ENCODE results near the gene OLFM3. TPM values are rescaled to one million over a fixed set of nuclear protein-coding genes. Genes with fewer than 3 reads are reported as not detected.

The OLFM3 gene
- total and polyA plus RNA-seq, 2 donors (not counting 3 experiments of a cell fraction or from before 2014, with no cell fraction given), result not detected

- no peak for TF ChIP-seq POLR2A (IDR thresholded peaks at IDR 0.05; ENCODE audit: low read depth, low read length)
- ChIA-PET CTCF (interaction anchor here (0.6 to 1.5 kb wide), 4 partner anchors 10 to 43 kb away, joined by 3 to 5 read pairs (median 4); no protein-coding TSS in a partner anchor), POLR2A (no interaction called here)
- no peak overlapping the region for H3K4me2 ChIP-seq (ENCODE audit: insufficient read depth, low read length)
- no peak for DNase-seq (ENCODE audit: low read depth, low spot score)
- H3K9me3 ChIP-seq (replicated peaks; ENCODE audit: control insufficient read depth, insufficient read depth, low read length), result no peaks in the 10 kb centered on the region
- H4K20me1 ChIP-seq (replicated peaks; ENCODE audit: control insufficient read depth, extremely low read depth, insufficient read depth, low read length), result no peaks in the 10 kb centered on the region
- H3K27ac ChIP-seq (ENCODE audit: insufficient read depth, low read depth, low read length), result no peak overlapping the region
- H3K36me3 ChIP-seq (ENCODE audit: control insufficient read depth in 2 of 2, extremely low read depth in 1 of 2, insufficient read depth in 2 of 2, low read length in 2 of 2), result no peaks in the 10 kb centered on the region
- intact Hi-C loops (cut with micrococcal nuclease), result no loop called here
- H3K4me1 ChIP-seq (ENCODE audit: control insufficient read depth, extremely low read depth, insufficient read depth, low read length), result no peaks in the 10 kb centered on the region
- H3K27me3 ChIP-seq (ENCODE audit: control insufficient read depth in 2 of 2, insufficient read depth in 2 of 2, low read length in 2 of 2), result peaks cover 0 to 2% of the 10 kb centered on the region in 2 experiments
- H3K9me1 ChIP-seq (replicated peaks; ENCODE audit: control insufficient read depth, extremely low read depth, insufficient read depth, low read length), result no peaks in the 10 kb centered on the region
- H3K4me3 ChIP-seq (replicated peaks in 1 of 3; ENCODE audit: insufficient read depth in 1 of 3, low read depth in 1 of 3, low read length in 3 of 3), result no peak overlapping the region
- H3K9ac ChIP-seq (replicated peaks; ENCODE audit: extremely low read depth, insufficient read depth, low read length), result no peak overlapping the region
- no TSS peak for BruUV-seq (replicated peaks)
- no peaks in the 10 kb centered on the region for H3K79me2 ChIP-seq (ENCODE audit: control insufficient read depth, insufficient read depth, low read length)
- no peak overlapping the region for H2AFZ ChIP-seq (ENCODE audit: low read depth, low read length)
- FAIRE-seq, result no peak
- dilution Hi-C loops (cut with MboI; ENCODE audit: extremely low pct_ligation_motif_present, low sequenced_read_pairs), result no loop called here
Measured at GRCh38 chr1:101835988-101836387, 160.7 kb downstream of the OLFM3 start.

- no TSS peak for BruUV-seq (replicated peaks)
Measured at GRCh38 chr1:101833312-101833711, 163.4 kb downstream of the OLFM3 start.

More at GRCh38 chr1:101833312-101833711, 163.4 kb downstream of the OLFM3 start:
- Histone ChIP-seq H3K36me3 (ENCODE audit: control insufficient read depth in 2 of 2, extremely low read depth in 1 of 2, insufficient read depth in 2 of 2, low read length in 2 of 2) (no peaks in the 10 kb centered on the region), H3K4me3 (replicated peaks in 1 of 3; ENCODE audit: insufficient read depth in 1 of 3, low read depth in 1 of 3, low read length in 3 of 3) (no peak overlapping the region), H4K20me1 (replicated peaks; ENCODE audit: control insufficient read depth, extremely low read depth, insufficient read depth, low read length) (no peaks in the 10 kb centered on the region), H3K9me3 (replicated peaks; ENCODE audit: control insufficient read depth, insufficient read depth, low read length) (no peaks in the 10 kb centered on the region), H3K9me1 (replicated peaks; ENCODE audit: control insufficient read depth, extremely low read depth, insufficient read depth, low read length) (no peaks in the 10 kb centered on the region), H3K27ac (ENCODE audit: insufficient read depth, low read depth, low read length) (no peak overlapping the region), H3K27me3 (ENCODE audit: control insufficient read depth in 2 of 2, insufficient read depth in 2 of 2, low read length in 2 of 2) (peaks cover 0 to 2% of the 10 kb centered on the region in 2 experiments), H3K4me1 (ENCODE audit: control insufficient read depth, extremely low read depth, insufficient read depth, low read length) (no peaks in the 10 kb centered on the region), H2AFZ (ENCODE audit: low read depth, low read length) (no peak overlapping the region), H3K4me2 (ENCODE audit: insufficient read depth, low read length) (no peak overlapping the region), H3K9ac (replicated peaks; ENCODE audit: extremely low read depth, insufficient read depth, low read length) (no peak overlapping the region), H3K79me2 (ENCODE audit: control insufficient read depth, insufficient read depth, low read length) (no peaks in the 10 kb centered on the region)
- no peak for DNase-seq (ENCODE audit: low read depth, low spot score)
- POLR2A ChIA-PET, result no interaction called here
- CTCF ChIA-PET, result no interaction called here
- intact Hi-C loops (cut with micrococcal nuclease) (no loop called here), dilution Hi-C loops (cut with MboI; ENCODE audit: extremely low pct_ligation_motif_present, low sequenced_read_pairs) (no loop called here)
- no peak for TF ChIP-seq JUN (IDR thresholded peaks at IDR 0.05; ENCODE audit: borderline replicate concordance, insufficient read depth, insufficient read length, low read depth)
- no peak for TF ChIP-seq MAX (IDR thresholded peaks at IDR 0.05; ENCODE audit: insufficient read depth, insufficient read length)
- TF ChIP-seq GATA2 (IDR thresholded peaks at IDR 0.05; ENCODE audit: insufficient read depth, insufficient read length, low read depth, low read length), result peak; percentile 69
- FAIRE-seq, result no peak

All from endothelial cell of umbilical vein (primary cell).